Neural crest cell (in vitro differentiated cells): ENCODE measurements around the gene AMDHD1. TPM values are rescaled to one million over a fixed set of nuclear protein-coding genes. Genes with fewer than 3 reads are reported as not detected.
A peak's percentile ranks its signal among the peaks of the same experiment; 100 is the strongest.

ENCODE experiments used
- DNase-seq: peaks from one replicate; pipeline ENCODE4 v3.0.0; 2021; ENCODE audit warnings: low read depth, mixed read lengths, low spot score
- H3K27ac Mint-ChIP-seq: one replicate; pipeline ENCODE4 v1.8.0; 2021; ENCODE audit warnings: mild to moderate bottlenecking, mixed read lengths; ENCODE audit not compliant: unreplicated experiment
- H3K27me3 Mint-ChIP-seq: 2 replicates; pipeline ENCODE4 v1.8.0; 2021; ENCODE audit warnings: low read depth, mild to moderate bottlenecking, mixed read lengths
- H3K36me3 Mint-ChIP-seq: 2 replicates; pipeline ENCODE4 v1.8.0; 2021; ENCODE audit warnings: low read depth, mild to moderate bottlenecking, mixed read lengths
- H3K4me1 Mint-ChIP-seq: 2 replicates; pipeline ENCODE4 v1.8.0; 2021; ENCODE audit warnings: mixed read lengths
- H3K4me3 Mint-ChIP-seq: one replicate; pipeline ENCODE4 v1.8.0; 2021; ENCODE audit warnings: mild to moderate bottlenecking, mixed read lengths
- H3K9me3 Mint-ChIP-seq: 2 replicates; pipeline ENCODE4 v1.8.0; 2021; ENCODE audit warnings: mixed read lengths
- CTCF ChIP-seq: fragments of 200-600 bp; sonication (generic); conservative IDR thresholded peaks from 2 replicates; pipeline ENCODE4 v1.5.0; 2021; ENCODE audit warnings: antibody characterized with exemption, mild to moderate bottlenecking
- total RNA-seq: library from RNA; stranded (reverse); gene quantifications from 2 replicates; pipeline ENCODE4 v1.2.1, GENCODE V29; 2021

Gene AMDHD1
- total RNA-seq, 1 donor from 2014 or later, result 0.30 TPM

DNA sequence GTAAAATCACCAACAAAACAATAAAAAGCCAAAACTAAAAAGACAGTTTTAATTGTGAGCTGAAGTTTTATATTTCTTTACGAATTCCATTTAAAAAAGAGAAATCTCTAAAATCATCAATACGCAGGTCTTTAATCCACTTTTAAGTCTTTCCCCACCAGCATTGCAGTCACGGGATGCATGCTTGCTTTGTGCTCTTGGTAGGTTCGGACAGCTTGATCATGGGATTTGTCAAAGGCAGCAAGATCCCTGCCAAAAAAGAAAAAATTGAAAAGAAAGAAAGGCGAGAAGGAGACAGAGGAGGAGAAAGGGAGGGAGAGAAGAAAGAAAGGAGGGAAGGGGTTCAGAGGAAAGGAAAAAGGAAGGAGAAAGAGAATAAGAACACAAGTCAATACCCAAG, 57.7 kb downstream of the AMDHD1 start:
- no peak overlapping the region for H3K27ac Mint-ChIP-seq
- TF ChIP-seq CTCF, result no peak
- H3K36me3 Mint-ChIP-seq, result peaks cover 8% of the 10 kb centered on the region
- H3K4me1 Mint-ChIP-seq, result no peaks in the 10 kb centered on the region
- no peaks in the 10 kb centered on the region for H3K9me3 Mint-ChIP-seq
- DNase-seq, result no peak
- no peaks in the 10 kb centered on the region for H3K27me3 Mint-ChIP-seq
- H3K4me3 Mint-ChIP-seq, result no peak overlapping the region

- Mint-ChIP-seq H3K36me3 (peaks cover 8% of the 10 kb centered on the region), H3K9me3 (no peaks in the 10 kb centered on the region), H3K4me3 (no peak overlapping the region), H3K27ac (no peak overlapping the region), H3K4me1 (no peaks in the 10 kb centered on the region), H3K27me3 (no peaks in the 10 kb centered on the region)
- DNase-seq, result no peak
- TF ChIP-seq CTCF, result no peak
Observed at GRCh38 chr12:96006727-96007126, 63.6 kb downstream of the AMDHD1 start.

DNA sequence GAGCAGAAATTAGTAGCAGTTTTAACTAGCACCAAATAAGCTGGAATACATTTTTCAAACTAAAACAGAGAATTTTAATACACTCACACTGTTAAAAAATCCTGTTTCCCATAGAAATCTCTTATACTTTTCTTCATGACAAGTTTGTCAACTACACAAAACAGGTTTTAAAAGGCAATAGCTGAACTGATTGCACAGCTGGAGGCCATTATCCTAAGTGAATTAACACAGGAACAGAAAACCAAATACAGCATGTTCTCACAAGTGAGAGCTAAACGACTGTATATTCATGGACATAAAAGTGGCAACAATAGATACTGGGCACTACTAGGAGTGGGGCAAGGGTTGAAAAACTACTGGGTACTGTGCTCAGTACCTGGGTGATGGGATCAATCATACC, 64.6 kb downstream of the AMDHD1 start:
- Mint-ChIP-seq H3K9me3 (no peaks in the 10 kb centered on the region), H3K27ac (no peak overlapping the region), H3K4me1 (no peaks in the 10 kb centered on the region), H3K4me3 (no peak overlapping the region), H3K36me3 (peaks cover 8% of the 10 kb centered on the region), H3K27me3 (no peaks in the 10 kb centered on the region)
- no peak for TF ChIP-seq CTCF
- DNase-seq, result no peak

GRCh38 chr12:96014943-96015599, 71.9 kb downstream of the AMDHD1 start:
- no peak overlapping the region for H3K4me3 Mint-ChIP-seq
- no peaks in the 10 kb centered on the region for H3K9me3 Mint-ChIP-seq
- H3K36me3 Mint-ChIP-seq, result peaks cover 2% of the 10 kb centered on the region
- no peaks in the 10 kb centered on the region for H3K4me1 Mint-ChIP-seq
- DNase-seq, result no peak
- no peak for TF ChIP-seq CTCF
- no peak overlapping the region for H3K27ac Mint-ChIP-seq
- no peaks in the 10 kb centered on the region for H3K27me3 Mint-ChIP-seq

DNA sequence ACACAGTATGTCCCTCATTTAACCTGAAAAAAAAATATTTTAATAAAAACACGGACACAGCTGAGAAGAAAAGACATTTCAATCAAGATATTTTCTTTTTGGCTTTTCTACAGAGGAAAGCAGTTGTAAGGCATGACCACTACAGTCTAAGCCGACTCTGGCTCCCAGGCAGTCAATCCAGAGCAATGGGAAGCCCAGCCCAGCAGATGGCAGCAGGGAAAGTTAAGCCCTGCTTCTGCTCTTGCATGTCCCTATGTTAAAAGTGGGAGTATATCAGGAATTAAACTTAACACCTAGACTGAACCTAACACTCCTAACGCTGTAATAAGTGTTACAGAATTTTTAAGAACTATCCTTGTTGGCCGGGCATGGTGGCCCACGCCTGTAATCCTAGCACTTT, 72.5 kb downstream of the AMDHD1 start:
- Mint-ChIP-seq H3K4me1 (no peaks in the 10 kb centered on the region), H3K9me3 (no peaks in the 10 kb centered on the region), H3K4me3 (no peak overlapping the region), H3K36me3 (peaks cover 2% of the 10 kb centered on the region), H3K27ac (no peak overlapping the region), H3K27me3 (no peaks in the 10 kb centered on the region)
- TF ChIP-seq CTCF, result peak; percentile 51
- no peak for DNase-seq

Other genes with a start within 250 kb of the AMDHD1 start
- gene NTN4, start 152.6 kb upstream of the AMDHD1 start, total RNA-seq, result 5.7 and 6.0 TPM in 2 replicates
- gene SNRPF, start 84.4 kb upstream of the AMDHD1 start, total RNA-seq, result 70.6 and 71.5 TPM in 2 replicates
- gene CCDC38, start 717 bp upstream of the AMDHD1 start, total RNA-seq, result 0.18 TPM in 1 of 2 replicates, not detected in the other
- gene HAL, start 53.0 kb downstream of the AMDHD1 start, total RNA-seq, result 0.25 and 0.65 TPM in 2 replicates
- gene LTA4H, start 92.3 kb downstream of the AMDHD1 start, total RNA-seq, result 85.5 and 91.7 TPM in 2 replicates